Neuronal stem cell (in vitro differentiated cells): ENCODE results near the gene DLX2.

ENCODE experiments used
- DNase-seq: peaks from one replicate; pipeline ENCODE4 v3.0.0-alpha.2; 2013; ENCODE audit warnings: low spot score
- H2AFZ ChIP-seq: one replicate; pipeline ENCODE4 v1.6.1; 2013; ENCODE audit warnings: mild to moderate bottlenecking, low read length, inconsistent platforms
- H2AK5ac ChIP-seq: 2 replicates; pipeline ENCODE4 v1.6.1; 2013; ENCODE audit warnings: low read depth, mild to moderate bottlenecking, inconsistent platforms, low read length, moderate library complexity, mixed read lengths
- H2BK120ac ChIP-seq: 2 replicates; pipeline ENCODE4 v1.6.1; 2013; ENCODE audit warnings: low read depth, mild to moderate bottlenecking, inconsistent platforms, low read length, moderate library complexity, mixed read lengths
- H2BK12ac ChIP-seq: one replicate; pipeline ENCODE4 v1.6.1; 2013; ENCODE audit warnings: low read length, inconsistent platforms
- H2BK15ac ChIP-seq: 2 replicates; pipeline ENCODE4 v1.6.1; 2013; ENCODE audit warnings: mild to moderate bottlenecking, low read length, inconsistent platforms, mixed read lengths
- H2BK5ac ChIP-seq: one replicate; pipeline ENCODE4 v1.6.1; 2013; ENCODE audit warnings: inconsistent platforms, mild to moderate bottlenecking, low read length, moderate library complexity
- H3K14ac ChIP-seq: one replicate; pipeline ENCODE4 v1.6.1; 2013; ENCODE audit warnings: low read length, inconsistent platforms
- H3K18ac ChIP-seq: 2 replicates; pipeline ENCODE4 v1.6.1; 2013; ENCODE audit warnings: low read length, inconsistent platforms
- H3K23ac ChIP-seq: 2 replicates; pipeline ENCODE4 v1.6.1; 2013; ENCODE audit warnings: low read depth, mild to moderate bottlenecking, mixed read lengths, low read length, inconsistent platforms; ENCODE audit not compliant: poor library complexity
- H3K27ac ChIP-seq: replicated peaks from 3 replicates; pipeline ENCODE4 v1.5.1; 2013; ENCODE audit warnings: low read length, inconsistent platforms
- H3K27me3 ChIP-seq, 3 experiments: 2 replicates each; pipeline ENCODE4 v1.6.1; 2013; ENCODE audit warnings: low read length in 3 of 3, mild to moderate bottlenecking in 2 of 3, inconsistent platforms in 1 of 3, low read depth in 1 of 3, mixed read lengths in 1 of 3, moderate library complexity in 1 of 3; ENCODE audit not compliant: control insufficient read depth in 3 of 3, insufficient read depth in 3 of 3
- H3K36me3 ChIP-seq, 2 donors: replicated peaks in 1 of 2; 2 replicates each; pipeline ENCODE4 v1.6.1; 2013; ENCODE audit warnings: low read length in 2 of 2; ENCODE audit not compliant: control insufficient read depth in 2 of 2, insufficient read depth in 2 of 2
- H3K4ac ChIP-seq: 2 replicates; pipeline ENCODE4 v1.6.1; 2013; ENCODE audit warnings: inconsistent platforms, mild to moderate bottlenecking, low read length, moderate library complexity
- H3K4me1 ChIP-seq, 2 donors: 1 replicate in 1 of 2; 2 replicates in 1 of 2; pipeline ENCODE4 v1.6.1; 2013; ENCODE audit warnings: low read length in 2 of 2, low read depth in 1 of 2; ENCODE audit not compliant: control insufficient read depth in 2 of 2, insufficient read depth in 1 of 2
- H3K4me2 ChIP-seq: one replicate; pipeline ENCODE4 v1.6.1; 2013; ENCODE audit warnings: mild to moderate bottlenecking, low read length, inconsistent platforms; ENCODE audit not compliant: insufficient read depth, poor library complexity, severe bottlenecking
- H3K4me3 ChIP-seq, 2 donors: 2 replicates each; pipeline ENCODE4 v1.5.1; 2013; ENCODE audit warnings: low read length in 2 of 2, mild to moderate bottlenecking in 2 of 2, inconsistent platforms in 1 of 2, moderate library complexity in 1 of 2
- H3K79me1 ChIP-seq: one replicate; pipeline ENCODE4 v1.6.1; 2013; ENCODE audit warnings: low read depth, mild to moderate bottlenecking, inconsistent platforms, low read length, moderate library complexity
- H3K9ac ChIP-seq: one replicate; pipeline ENCODE4 v1.6.1; 2013; ENCODE audit warnings: mild to moderate bottlenecking, low read depth, low read length, inconsistent platforms; ENCODE audit not compliant: poor library complexity
- H3K9me3 ChIP-seq, 2 donors: replicated peaks in 1 of 2; 2 replicates each; pipeline versions ENCODE3 to v1.6.1; 2013; ENCODE audit warnings: low read length in 2 of 2, mild to moderate bottlenecking in 2 of 2, inconsistent platforms in 1 of 2, low read depth in 1 of 2, mixed read lengths in 1 of 2, moderate library complexity in 1 of 2; ENCODE audit not compliant: control insufficient read depth in 2 of 2, insufficient read depth in 1 of 2
- H4K8ac ChIP-seq: one replicate; pipeline ENCODE4 v1.6.1; 2013; ENCODE audit warnings: low read depth, mild to moderate bottlenecking, inconsistent platforms, low read length, moderate library complexity
- H4K91ac ChIP-seq: one replicate; pipeline ENCODE4 v1.6.1; 2013; ENCODE audit warnings: low read length, low read depth, mild to moderate bottlenecking, inconsistent platforms; ENCODE audit not compliant: poor library complexity
- WGBS, 2 donors: extraction: QIAGEN DNeasy Blood & Tissue Kit; methylation state at CpG; one replicate each; pipeline ENCODE4 v1.1.7; 2013; ENCODE audit warnings: missing lambda C conversion rate in 2 of 2, mixed read lengths in 1 of 2; ENCODE audit not compliant: insufficient read length in 2 of 2, insufficient replicate concordance in 1 of 2; ENCODE audit errors: extremely low coverage in 2 of 2; 5-methylcytosine and 5-hydroxymethylcytosine counted together

DLX2 gene

GRCh38 chr2:172137943-172138342, 35.2 kb upstream of the DLX2 start:
- Histone ChIP-seq H3K4me1 (no peaks in the 10 kb centered on the region), H3K36me3 (no peaks in the 10 kb centered on the region), H2AFZ (no peak overlapping the region), H3K4me3 (no peak overlapping the region), H2BK12ac (no peak overlapping the region), H3K9me3 (no peaks in the 10 kb centered on the region), H3K27me3 (no peaks in the 10 kb centered on the region), H3K4ac (no peak overlapping the region), H3K79me1 (no peaks in the 10 kb centered on the region), H4K91ac (no peak overlapping the region), H3K27ac (no peak overlapping the region), H3K9ac (no peak overlapping the region), H4K8ac (no peak overlapping the region), H2BK120ac (no peak overlapping the region), H2AK5ac (no peak overlapping the region), H3K14ac (no peak overlapping the region), H3K18ac (no peak overlapping the region), H2BK5ac (no peak overlapping the region), H3K23ac (no peak overlapping the region), H3K4me2 (no peak overlapping the region), H2BK15ac (no peak overlapping the region)
- whole genome bisulfite sequencing, 2 donors, result no CpG with 5 or more reads among the region's 2 CpGs
- DNase-seq, result no peak

GRCh38 chr2:172137109-172137508, 34.4 kb upstream of the DLX2 start:
- Histone ChIP-seq H2BK12ac (no peak overlapping the region), H3K36me3 (no peaks in the 10 kb centered on the region), H3K4ac (no peak overlapping the region), H4K8ac (no peak overlapping the region), H3K27ac (no peak overlapping the region), H2AFZ (no peak overlapping the region), H2BK5ac (no peak overlapping the region), H3K4me3 (no peak overlapping the region), H4K91ac (no peak overlapping the region), H3K14ac (no peak overlapping the region), H3K27me3 (no peaks in the 10 kb centered on the region), H3K4me1 (peaks cover 0 to 3% of the 10 kb centered on the region in 2 donors), H2BK120ac (no peak overlapping the region), H2BK15ac (no peak overlapping the region), H3K79me1 (no peaks in the 10 kb centered on the region), H3K9ac (no peak overlapping the region), H3K4me2 (no peak overlapping the region), H3K18ac (no peak overlapping the region), H3K23ac (no peak overlapping the region), H2AK5ac (no peak overlapping the region), H3K9me3 (no peaks in the 10 kb centered on the region)
- WGBS, 2 donors, result no CpG with 5 or more reads among the region's 2 CpGs
- no peak for DNase-seq

GRCh38 chr2:172135446-172135845, 32.7 kb upstream of the DLX2 start:
- Histone ChIP-seq H3K27ac (no peak overlapping the region), H3K9ac (no peak overlapping the region), H3K79me1 (no peaks in the 10 kb centered on the region), H3K18ac (no peak overlapping the region), H3K23ac (no peak overlapping the region), H2BK12ac (no peak overlapping the region), H3K4me3 (no peak overlapping the region), H3K4ac (no peak overlapping the region), H2BK120ac (no peak overlapping the region), H3K4me2 (no peak overlapping the region), H3K14ac (no peak overlapping the region), H3K36me3 (no peaks in the 10 kb centered on the region), H4K8ac (no peak overlapping the region), H2BK5ac (no peak overlapping the region), H4K91ac (no peak overlapping the region), H3K27me3 (no peaks in the 10 kb centered on the region), H2BK15ac (no peak overlapping the region), H2AFZ (no peak overlapping the region), H3K4me1 (peaks cover 0 to 3% of the 10 kb centered on the region in 2 donors), H2AK5ac (no peak overlapping the region), H3K9me3 (no peaks in the 10 kb centered on the region)
- WGBS, 2 donors, result no CpG with 5 or more reads among the region's 4 CpGs
- DNase-seq, result no peak

DNA sequence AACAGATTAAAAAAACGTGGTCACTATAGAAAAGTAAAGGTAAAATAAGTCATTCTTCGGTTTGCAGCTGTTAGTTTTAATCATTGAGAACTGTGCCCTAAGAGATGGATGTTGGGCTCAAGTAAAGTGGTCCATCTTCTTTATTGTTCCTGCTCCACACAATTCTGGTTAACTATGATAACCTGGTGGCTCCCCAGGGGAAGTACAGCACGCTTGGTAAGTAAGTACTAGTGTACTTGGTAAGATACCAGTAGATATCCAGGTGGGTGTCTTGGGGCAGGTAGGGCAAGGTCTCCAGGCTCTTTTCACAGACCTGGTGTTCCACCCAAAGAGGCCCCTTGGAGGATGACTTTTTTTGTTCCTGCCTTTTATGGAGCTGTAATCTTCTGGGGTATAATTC, 31.6 kb upstream of the DLX2 start:
- H3K9ac ChIP-seq, result no peak overlapping the region
- no peak overlapping the region for H4K91ac ChIP-seq
- H3K27me3 ChIP-seq, result no peaks in the 10 kb centered on the region
- no peak overlapping the region for H2AK5ac ChIP-seq
- no peak overlapping the region for H3K14ac ChIP-seq
- H3K27ac ChIP-seq, result no peak overlapping the region
- H3K4ac ChIP-seq, result no peak overlapping the region
- DNase-seq, result no peak
- H3K18ac ChIP-seq, result no peak overlapping the region
- no peak overlapping the region for H4K8ac ChIP-seq
- WGBS, 2 donors, result no CpG with 5 or more reads among the region's 3 CpGs
- peaks cover 0 to 3% of the 10 kb centered on the region in 2 donors for H3K4me1 ChIP-seq
- no peak overlapping the region for H2AFZ ChIP-seq
- no peak overlapping the region for H3K4me3 ChIP-seq
- no peaks in the 10 kb centered on the region for H3K79me1 ChIP-seq
- no peak overlapping the region for H2BK12ac ChIP-seq
- H2BK5ac ChIP-seq, result no peak overlapping the region
- no peaks in the 10 kb centered on the region for H3K9me3 ChIP-seq
- no peak overlapping the region for H2BK120ac ChIP-seq
- no peak overlapping the region for H3K4me2 ChIP-seq
- H3K36me3 ChIP-seq, result no peaks in the 10 kb centered on the region
- H3K23ac ChIP-seq, result no peak overlapping the region
- no peak overlapping the region for H2BK15ac ChIP-seq
